SK-N-SH (cell line): ENCODE results near the gene ANKS1B.

Experiments
- CHD2 ChIP-seq: fragments of 150-350 bp; IDR thresholded peaks from 2 replicates; pipeline ENCODE4 v1.6.1; 2018; ENCODE audit warnings: low read length; ENCODE audit not compliant: partially characterized antibody
- CTCF ChIP-seq: fragments of 200-600 bp; sonication (generic); IDR thresholded peaks from 2 replicates; pipeline ENCODE4 v1.6.1; 2017; ENCODE audit warnings: antibody characterized with exemption, mild to moderate bottlenecking, moderate library complexity
- ELF1 ChIP-seq: IDR thresholded peaks from 2 replicates; pipeline ENCODE4 v1.4.0; 2012
- FOXJ3 ChIP-seq: sonication (generic); formaldehyde crosslinking; IDR thresholded peaks from 2 replicates; pipeline ENCODE4 v1.5.1; 2020; ENCODE audit warnings: mild to moderate bottlenecking, missing genetic modification reagents
- RAD21 ChIP-seq: IDR thresholded peaks from 2 replicates; pipeline ENCODE4 v1.6.1; 2012; ENCODE audit warnings: mild to moderate bottlenecking, low read length
- TAF1 ChIP-seq: IDR thresholded peaks from 2 replicates; pipeline ENCODE4 v1.6.1; 2012; ENCODE audit warnings: low read depth, mild to moderate bottlenecking, low read length, moderate library complexity, borderline replicate concordance
- USF2 ChIP-seq: fragments of 150-350 bp; IDR thresholded peaks from 2 replicates; pipeline ENCODE4 v1.6.1; 2017; ENCODE audit warnings: antibody characterized with exemption, low read length, low read depth, borderline replicate concordance

GRCh38 chr12:99066726-99067125, 918.0 kb downstream of the ANKS1B start:
- no peak for TF ChIP-seq CHD2
- TF ChIP-seq CTCF = no peak
- no peak for TF ChIP-seq RAD21
- no peak for TF ChIP-seq ELF1
- TF ChIP-seq FOXJ3 (CRISPR knock-in tag) = no peak
- TF ChIP-seq USF2 = no peak
- TF ChIP-seq TAF1 = no peak
